ENCODE data around the gene THOP1.
A peak's percentile ranks its signal among the peaks of the same experiment; 100 is the strongest.

Gene THOP1

DNA sequence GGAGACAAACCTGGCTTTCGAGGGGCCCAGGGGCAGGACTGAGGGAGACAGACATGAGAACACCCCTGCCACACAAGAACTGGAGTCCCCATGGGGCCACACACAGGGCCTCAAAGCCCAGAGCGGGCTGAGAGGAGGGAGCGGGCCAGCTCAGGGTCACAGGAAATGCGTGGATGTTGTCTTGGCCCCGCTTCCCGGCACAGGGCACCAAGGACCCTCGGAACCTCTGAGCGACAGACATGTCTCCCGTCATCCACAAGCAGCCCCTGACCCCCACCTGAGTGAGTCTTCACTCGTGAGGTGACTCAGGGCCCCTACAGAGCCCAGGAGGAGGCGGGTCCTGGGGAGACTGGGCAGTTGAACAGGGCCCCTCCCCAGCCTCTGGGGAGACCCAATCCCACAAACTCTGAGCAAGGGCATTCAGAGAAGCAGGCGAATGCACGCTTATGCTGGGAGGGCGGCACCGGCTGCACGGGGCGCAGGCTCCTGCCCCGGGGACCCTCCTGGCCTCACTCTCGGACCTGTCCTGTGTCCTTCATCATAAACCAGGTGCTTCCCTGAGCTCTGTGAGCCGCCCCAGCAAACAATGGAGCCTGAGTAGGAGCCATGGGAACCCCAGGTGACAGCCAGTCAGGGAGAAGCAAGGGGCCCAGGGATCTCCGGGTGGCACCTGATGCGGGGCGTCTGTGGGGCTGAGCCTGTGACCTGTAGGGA lies 22.4 kb upstream of the THOP1 start:
- DNase-seq (ENCODE audit: low read depth in 3 of 3), result no peak

DNA sequence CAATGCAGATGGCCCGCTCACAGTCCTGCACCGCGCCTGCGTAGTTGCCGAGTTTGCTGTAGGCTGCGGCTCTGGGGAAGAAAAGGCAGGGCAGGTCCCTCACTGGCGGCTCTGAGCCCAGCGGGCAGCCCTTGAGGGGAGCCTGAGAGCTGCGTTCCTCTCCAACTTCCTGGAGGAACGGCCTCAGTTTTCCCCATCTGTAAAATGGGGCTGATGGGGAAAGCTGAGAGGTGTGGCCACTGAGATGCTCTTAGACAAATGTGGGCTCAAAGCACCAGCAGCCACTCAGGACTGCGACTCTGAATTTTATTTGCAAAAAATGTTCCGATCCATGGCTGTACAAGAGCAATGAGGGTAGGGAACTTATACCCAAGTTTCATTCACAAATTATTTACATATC lies 21.6 kb upstream of the THOP1 start:
- DNase-seq (ENCODE audit: low read depth in 3 of 3), result no peak

DNA sequence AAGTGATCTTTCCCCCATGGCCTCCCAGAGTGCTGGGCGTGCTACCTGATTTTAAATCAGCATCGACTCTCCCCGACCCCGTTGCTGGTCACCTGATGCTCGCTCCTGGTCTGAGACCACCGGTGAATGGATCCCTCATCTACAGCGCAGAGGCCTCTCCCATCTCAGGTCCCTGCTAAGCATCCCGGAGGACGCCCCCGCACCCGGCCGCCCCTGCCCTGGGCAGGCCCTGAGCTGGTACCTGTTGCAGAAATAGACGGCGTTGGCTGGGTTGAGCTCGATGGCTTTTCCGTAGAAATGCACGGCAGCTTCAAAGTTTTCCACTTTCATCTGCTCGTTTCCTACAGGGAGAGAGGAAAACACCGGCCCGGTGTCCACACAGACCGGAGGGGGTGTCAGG lies 20.4 kb upstream of the THOP1 start:
- no peak for DNase-seq (ENCODE audit: low read depth in 3 of 3)

DNA sequence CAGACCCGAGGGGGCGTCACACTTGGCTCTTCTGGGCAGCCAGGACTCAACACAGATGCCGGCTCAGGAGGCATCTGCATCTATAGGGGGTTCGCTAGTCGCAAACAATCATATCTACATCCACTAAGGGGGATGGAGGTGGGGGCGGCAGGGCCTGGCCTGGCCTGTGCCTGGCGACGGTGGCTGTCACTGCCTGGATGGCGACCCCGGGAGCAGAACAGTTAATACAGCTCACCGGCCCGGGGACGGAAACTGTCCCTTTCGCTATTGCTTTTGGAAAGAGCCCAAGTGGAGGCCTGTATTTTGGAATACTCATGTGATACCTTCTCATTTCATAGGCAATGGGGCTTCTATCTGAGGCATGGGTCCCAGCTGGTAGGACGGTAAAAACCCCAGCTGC lies 19.9 kb upstream of the THOP1 start:
- DNase-seq (ENCODE audit: low read depth in 3 of 3), result no peak

DNA sequence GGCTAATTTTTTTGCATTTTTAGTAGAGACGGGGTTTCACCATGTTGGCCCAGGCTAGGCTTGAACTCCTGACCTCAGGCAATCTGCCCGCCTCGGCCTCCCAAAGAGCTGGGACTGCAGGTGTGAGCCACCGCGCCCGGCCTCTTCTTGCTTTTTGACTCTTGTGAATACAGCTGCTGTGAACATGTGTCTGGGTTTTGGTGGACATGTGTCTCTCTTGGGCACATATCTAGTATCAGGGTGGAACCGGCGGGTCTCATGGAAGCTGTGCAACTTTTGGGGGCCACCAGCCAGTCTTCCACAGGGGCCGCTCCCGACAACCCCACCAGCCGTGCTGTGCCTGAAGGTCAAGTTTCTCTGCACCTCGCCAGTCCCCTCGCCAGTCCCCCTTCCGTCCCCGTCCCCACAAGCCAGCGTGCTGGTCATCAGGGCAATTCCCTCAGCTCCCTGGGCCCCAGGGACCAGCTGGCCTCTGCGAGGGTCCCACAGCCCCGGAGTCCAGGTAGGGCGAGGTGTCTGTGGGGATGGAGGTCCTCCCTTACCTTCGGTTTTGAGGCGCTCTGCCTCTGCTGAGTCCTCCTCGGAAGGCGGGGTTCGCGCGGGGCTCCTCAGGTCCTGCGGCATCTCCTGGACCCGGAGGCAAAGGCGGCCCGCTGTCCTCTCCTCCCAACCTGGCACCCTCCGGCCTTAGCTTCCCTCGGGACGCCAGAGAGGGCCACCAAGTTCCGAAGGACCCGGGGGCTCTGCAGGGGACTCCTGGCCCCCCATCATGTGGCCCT lies 18.5 kb upstream of the THOP1 start:
- no peak for DNase-seq (ENCODE audit: low read depth in 3 of 3)

DNA sequence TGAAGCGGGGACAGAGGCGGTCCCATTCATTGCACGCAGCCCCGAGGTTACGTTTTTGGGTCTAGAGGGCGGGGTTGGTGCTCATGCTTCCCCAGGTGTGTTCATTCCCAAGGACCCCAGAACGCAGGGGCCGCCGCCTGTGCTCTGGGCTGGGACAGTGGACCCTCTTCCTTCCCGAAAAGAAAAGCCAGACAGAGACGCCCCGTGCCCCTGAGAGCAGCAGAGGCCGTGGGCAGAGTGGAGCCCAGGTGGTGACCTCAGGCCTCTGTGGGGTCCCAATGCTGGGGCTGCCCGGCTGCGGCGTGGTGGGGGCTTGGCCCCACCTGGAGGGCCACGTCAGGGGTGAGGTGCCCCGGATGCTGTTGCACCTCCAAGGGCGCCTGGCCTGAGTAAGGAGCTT lies 17.6 kb upstream of the THOP1 start:
- DNase-seq (ENCODE audit: low read depth in 3 of 3), result no peak

DNA sequence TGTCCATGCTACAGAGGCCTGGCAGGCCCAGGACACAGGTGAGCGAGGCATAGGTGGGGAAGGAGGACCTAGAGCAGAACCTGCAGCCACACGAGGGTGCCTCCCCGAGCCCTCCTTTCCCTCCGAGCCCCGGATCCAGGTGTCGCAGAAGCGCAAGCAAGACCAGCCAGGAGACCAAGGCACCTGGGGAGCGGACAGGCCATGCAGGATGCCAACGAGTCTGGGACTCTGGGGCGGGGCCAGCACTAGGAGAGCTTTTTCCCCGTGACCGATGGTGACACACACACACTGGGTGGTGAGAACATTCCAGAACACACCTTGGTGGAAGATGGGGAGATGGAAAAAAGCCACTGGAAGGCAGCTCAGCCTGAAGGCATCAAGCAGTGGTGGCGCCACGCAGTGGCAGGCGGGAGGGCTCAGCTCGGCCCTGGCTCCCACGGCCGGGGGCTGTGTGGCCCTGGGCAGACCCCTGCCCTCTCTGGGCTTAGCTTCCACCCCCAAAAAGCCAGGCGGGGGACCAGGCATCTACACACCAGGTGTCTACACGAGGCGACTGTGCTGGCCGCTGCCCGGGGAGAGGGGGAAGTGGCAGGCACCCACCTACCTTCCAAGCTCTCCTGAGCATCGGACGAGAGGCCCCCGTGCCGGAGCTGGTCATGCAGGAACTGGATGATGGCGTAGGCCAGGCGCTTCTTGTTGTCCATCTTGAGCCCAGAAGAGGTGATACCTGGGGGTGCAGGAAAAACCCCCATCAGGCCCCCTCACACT lies 16.8 kb upstream of the THOP1 start:
- no peak for DNase-seq (ENCODE audit: low read depth in 3 of 3)

DNA sequence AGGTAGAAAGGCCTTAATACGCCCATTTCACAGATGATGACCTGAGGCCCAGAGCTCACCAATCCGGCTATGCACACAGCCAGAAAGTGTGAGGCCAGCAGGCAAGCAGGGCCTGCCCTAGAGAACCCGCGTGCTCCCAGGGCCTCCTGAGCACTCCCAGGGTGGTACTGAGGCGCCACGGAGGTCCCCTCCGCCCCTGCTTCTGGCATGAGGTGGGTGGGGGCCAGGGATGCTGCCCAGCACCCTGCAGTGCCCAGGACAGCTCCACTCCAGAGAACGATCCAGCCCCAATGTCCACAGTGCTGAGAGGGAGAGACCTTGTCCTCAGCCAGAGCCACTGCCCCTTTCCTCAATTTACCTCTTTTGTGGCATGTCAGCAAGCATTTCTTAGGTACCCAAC lies 16.1 kb upstream of the THOP1 start:
- DNase-seq (ENCODE audit: low read depth in 3 of 3), result no peak

DNA sequence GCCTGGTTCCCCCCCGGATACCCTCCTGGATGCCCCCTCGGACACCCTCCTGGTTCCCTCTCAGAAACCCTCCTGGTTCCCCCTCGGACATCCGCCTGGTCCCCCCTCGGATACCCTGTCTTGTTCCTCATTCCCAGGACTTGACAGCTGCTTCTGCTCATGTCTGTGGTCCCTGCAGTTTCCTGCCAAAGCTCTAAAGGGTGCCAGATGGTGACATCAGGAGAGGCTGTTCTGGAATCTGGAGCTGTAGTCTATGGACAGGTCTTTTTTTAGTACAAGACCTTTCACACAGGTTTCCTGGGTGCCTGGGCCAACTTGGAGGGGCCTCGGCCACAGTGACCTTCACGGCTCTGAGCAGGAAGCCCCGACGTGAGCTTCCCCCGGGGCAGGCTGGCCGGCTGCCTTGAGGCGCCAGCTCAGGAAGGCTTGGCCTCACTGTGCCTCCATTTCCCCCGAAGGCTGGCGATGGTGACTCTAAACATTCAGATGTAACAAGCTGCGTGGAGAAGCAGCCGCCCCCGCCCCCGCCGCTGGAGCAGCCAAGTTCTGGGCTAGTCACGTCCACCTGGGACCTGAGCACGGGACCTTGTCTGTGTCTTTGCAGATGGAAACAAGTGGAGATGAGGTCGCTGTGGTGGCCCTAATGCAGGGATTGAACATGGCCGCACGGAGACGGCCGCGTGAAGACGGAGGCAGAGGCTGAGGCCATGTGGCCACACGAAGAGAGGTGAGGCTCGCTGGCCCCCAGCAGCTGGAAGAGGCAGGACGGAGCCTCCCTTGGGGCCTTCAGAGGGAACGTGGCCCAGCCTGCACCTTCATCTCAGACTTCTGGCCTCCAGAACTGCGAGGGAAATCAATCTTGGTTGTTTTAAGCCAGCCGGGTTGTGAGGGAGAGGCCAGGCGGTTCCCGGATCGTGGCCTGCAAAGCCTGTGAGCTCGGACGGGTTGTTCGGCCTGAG lies 15.0 kb upstream of the THOP1 start:
- no peak for DNase-seq (ENCODE audit: low read depth in 3 of 3)

DNA sequence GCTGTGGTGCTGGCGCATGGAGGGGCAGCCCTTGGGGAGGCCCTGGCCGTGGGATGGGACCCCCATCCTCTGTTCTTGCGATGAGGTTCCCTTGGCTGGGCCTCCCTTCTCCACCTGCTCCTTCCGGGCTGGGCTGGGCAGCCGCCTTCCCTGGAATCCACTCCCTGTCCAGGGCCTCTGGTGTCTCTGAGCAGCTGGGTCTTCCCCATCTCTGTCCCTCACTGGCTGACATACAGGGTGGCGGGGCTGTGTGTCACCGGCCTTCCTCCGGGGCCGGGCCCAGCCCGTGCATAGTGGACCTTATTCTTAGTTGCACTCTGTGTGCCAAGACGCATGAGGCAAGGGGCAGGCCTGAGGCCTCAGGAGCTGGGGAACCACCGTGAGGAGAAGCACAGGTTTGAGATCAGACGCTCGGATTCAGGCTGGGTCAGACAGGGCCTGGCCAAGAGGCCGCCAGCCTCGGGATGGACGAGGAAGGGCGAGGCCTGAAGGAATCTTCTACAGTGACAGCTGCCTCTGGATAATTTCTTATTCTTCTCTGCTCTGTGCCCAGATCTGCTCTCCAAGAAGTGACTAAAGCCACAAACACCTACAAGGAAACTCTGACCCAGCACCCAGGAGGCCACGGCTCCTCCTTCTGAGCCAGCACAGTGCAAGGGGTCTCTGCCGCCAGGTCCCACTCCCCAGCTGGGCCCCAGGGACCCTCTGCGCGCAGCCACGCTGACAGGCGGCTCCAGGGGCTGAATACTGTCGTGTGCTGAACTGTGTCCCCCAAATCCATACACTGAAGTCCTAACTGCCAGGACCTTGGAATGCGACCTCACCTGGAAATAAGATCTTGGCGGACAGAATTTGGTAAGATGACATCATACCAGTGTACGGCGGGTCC lies 13.3 kb upstream of the THOP1 start:
- DNase-seq (ENCODE audit: low read depth in 3 of 3), result no peak

DNA sequence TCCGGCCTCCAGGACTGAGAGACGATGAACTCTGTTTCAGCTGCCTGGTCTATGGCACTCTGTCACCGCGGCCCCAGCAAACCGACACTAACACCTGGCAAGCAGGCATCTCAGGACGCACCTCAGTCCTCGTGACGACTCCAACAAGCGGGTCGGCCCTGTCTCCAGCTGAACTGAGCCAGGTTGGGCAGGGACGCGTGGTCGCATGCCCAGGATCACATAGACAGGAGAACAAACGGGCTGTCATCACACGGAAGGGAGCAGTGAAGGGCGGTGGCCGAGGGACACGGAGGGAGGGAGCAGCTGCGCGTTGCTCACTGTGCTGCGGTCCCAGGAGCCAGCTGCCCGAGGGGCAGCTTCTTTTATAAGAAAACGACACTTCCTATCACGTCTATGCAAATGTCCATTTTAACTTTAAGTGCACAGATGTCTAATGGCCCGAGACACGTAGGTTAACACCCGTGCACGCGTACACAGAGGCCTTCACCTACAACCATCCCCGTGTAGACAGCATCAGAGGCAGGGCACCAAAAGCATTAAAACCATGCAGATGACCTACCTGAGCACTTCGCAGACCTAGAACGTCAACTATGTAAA lies 11.1 kb upstream of the THOP1 start:
- DNase-seq (ENCODE audit: low read depth in 3 of 3), result no peak

DNA sequence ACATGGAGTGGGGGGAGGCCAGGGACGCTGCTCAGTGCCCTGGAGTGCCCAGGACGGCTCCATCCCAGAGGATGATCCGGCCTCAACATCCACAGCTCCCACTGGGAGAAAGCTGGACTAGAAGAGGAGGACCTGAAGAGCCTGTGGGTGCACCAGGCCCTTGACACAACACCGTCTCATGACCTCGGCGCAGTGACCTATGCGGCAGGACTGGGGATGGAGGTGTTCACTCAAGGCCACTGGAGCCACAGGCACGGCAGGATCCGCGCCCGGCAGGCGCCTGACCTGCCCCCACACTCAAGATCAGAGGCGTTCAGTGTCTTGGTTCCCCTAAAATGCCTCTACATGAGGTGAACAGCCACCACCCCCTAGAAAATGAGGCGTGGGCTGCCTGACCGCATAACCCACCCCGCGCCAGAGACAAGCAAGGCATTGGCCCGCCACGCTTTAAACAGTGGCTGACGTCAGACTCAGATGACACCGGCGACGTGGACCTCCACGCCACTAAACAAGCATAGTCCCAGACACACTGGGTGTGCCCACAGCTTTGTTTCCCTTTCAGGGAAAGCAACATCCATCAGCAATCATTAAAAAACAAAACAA lies 10.2 kb upstream of the THOP1 start:
- DNase-seq (ENCODE audit: low read depth in 3 of 3), result no peak

DNA sequence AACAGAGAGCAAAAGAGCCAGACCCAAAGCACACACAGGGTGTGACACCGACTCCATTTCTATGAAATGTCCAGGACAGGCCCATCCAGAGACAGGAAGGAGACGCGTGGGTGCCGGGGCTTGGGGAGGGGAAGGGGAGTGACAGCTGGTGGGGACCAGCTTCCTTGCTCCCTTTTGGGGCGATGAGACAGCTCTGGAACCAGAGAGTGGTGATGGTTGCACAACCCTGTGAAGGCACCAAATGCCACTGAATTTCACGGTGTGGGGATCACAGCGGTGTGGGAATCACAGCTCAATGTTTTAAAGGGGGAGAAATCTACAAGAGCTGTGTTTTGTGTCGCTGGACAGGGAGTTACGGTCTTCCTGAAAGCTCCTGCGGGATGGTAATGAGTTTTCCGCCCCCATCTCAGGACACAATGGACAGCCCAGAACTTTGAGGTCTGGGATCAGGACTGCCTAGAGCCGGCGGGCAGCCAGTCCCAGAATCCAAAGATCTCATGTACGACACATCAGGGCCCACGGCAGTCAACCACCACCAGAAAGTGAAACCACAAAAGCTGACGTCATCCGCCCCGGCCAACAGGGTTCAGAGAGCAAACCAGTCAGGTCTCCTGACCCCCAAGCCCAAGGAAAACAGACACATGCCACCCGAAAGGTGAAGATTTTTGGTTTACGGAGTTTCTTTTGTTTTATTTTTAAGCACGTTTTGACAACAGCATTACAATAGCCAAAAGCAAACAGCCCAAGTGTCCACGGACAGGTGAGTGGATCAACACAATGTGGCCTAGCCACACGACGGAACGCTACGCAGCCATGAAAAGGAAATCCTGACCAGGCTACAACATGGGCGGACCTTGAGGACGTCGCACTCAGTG lies 9.5 kb upstream of the THOP1 start:
- DNase-seq (ENCODE audit: low read depth in 3 of 3), result peak; percentile 58 to 74 (median 66)

DNA sequence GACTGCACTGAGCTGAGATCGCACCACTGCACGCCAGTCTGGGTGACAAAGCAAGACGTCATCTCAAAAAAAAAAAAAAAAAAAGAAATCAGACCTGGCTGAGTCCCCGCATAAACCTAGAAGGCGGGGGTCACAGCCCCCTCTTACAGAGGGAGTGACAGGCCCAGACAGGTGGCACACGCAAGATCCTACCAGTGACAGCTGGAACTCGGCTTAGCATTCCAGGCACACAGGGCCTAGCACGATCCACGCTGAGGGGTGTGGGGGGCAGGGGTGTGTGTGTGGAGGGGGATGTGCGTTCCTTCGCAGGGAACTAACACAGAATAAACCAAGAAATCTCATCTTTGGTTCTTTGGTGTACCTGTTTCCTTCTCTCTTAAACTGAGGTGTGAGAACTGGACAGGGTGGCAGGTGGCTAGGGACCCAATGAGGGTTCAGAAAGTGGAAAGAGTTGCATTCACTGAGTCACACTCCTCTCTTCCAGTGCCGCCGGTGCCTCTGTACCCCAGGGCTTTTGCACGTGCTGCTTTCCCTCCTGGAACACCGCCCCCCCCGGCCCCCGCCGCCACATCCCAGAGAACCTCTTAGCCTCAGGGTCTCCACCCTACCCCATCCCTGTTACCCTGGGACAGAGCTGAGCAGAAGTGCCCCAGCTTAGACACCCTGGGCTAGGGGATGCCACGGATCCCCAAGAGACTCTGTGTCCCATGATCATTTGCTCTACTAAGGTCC lies 7.2 kb upstream of the THOP1 start:
- DNase-seq (ENCODE audit: low read depth in 3 of 3), result no peak

DNA sequence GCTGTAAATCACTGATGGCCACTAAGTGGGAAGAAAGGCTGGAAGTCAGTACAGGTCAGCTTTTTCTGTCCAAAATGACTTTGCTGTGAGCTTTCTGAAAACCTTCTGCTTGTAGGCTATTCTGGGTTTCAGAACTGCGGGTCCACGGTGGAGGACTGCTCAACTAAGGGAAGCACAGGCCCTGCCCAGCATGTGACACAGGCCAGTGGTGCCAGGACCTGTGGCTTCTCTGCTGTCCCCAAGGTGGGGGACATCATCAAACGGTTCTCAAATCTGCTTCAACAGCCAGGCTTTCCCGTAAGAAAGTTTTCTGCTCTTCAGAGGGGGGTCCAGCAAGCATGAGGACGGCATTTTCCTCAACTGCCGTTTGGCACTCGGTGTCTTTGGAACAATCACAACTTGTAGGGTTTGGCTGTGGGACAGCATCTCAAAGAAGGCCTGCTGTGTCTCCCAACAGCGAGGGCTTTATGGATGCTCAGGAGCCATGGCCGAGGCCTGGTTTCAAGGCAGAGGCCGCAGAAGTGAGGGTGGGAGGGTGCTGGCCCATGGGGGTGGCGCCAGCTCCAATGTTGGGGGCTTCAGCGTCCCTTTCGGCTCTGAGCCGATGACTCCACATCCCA lies 6.1 kb upstream of the THOP1 start:
- DNase-seq (ENCODE audit: low read depth in 3 of 3), result no peak

DNA sequence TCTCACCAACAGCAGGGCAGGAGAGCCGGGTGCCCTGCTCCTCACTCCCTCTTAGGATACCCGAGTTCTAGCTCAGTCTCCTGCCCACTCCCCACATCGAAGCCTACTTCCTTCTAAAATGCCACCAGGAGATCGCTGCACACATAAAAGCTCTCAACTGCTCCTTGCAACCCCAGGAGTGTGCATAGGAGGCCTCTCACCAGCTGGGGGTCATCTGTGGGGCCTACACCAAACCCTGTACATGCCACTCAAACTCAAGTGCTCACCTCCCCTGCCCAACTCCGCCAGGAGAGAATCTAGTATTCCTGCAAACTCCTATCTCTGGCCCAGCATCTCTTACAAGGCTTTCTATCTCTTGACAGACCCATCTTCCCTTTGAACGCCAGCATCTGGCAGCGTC lies 5.0 kb upstream of the THOP1 start:
- no peak for DNase-seq (ENCODE audit: low read depth in 3 of 3)

DNA sequence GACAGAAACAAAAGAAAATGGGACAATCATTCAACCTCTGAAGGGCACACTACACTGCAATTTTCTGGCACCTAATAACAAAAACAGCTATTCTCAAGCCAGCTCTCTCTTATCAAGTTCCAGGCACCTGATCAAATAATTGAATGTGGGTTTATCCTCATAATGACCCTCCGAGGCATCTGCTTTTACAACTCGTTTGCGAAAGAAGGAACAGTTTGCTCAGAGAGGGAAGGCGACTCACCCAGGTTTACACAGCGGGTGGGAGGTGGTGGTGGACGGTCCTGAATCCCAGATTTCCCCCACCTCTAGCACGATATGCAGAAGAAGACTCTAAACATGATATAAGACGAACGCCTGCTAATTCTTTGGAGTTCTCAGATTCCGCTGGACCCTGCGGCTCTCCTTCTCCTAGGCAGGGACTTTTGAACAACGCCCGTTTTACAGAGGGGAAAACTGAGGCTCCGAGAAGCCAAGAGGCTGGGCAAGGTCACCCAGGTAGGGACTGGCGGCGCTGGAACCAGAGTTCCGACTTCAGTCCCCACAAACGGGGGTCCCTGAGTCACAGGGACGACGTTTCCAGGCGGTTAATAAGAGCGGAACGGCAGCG lies 2.9 kb upstream of the THOP1 start:
- no peak for DNase-seq (ENCODE audit: low read depth in 3 of 3)
